ENCODE results near the gene CRYGB. TPM values are rescaled to one million over a fixed set of nuclear protein-coding genes. Genes with fewer than 3 reads are reported as not detected.

The CRYGB gene
- total RNA-seq, 1 experiment from 2014 or later, result not detected

- H3K9me2 ChIP-seq (ENCODE audit: insufficient read depth), result no peaks in the 10 kb centered on the region
- TF ChIP-seq, protein P1, sequence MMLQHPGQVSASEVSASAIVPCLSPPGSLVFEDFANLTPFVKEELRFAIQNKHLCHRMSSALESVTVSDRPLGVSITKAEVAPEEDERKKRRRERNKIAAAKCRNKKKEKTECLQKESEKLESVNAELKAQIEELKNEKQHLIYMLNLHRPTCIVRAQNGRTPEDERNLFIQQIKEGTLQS (IDR thresholded peaks at IDR 0.05), result no peak
- TF ChIP-seq POLR2A (IDR thresholded peaks at IDR 0.05; ENCODE audit: borderline replicate concordance, extremely low read depth, insufficient read depth, insufficient read length) (no peak), POLR2AphosphoS5 (IDR thresholded peaks at IDR 0.05; ENCODE audit: low read depth, low read length) (no peak), EGR1 (IDR thresholded peaks at IDR 0.05; ENCODE audit: low read depth) (no peak), SP1 (IDR thresholded peaks at IDR 0.05; ENCODE audit: low read depth) (no peak), SRF (IDR thresholded peaks at IDR 0.05; ENCODE audit: low read depth) (no peak), TCF7L2 (IDR thresholded peaks at IDR 0.05; ENCODE audit: borderline replicate concordance, extremely low read depth, insufficient read depth, insufficient read length) (no peak), CEBPB (IDR thresholded peaks at IDR 0.05; ENCODE audit: low read depth) (no peak), SIN3A (IDR thresholded peaks at IDR 0.05; ENCODE audit: low read depth) (no peak), ZNF274 (IDR thresholded peaks at IDR 0.05; ENCODE audit: low read depth, low read length) (no peak), JUND (IDR thresholded peaks at IDR 0.05) (no peak), ELF1 (IDR thresholded peaks at IDR 0.05; ENCODE audit: borderline replicate concordance, low read depth) (no peak), ZFX (IDR thresholded peaks at IDR 0.05) (no peak), RAD21 (IDR thresholded peaks at IDR 0.05; ENCODE audit: low read depth) (no peak)
- TF ChIP-seq, protein P2, sequence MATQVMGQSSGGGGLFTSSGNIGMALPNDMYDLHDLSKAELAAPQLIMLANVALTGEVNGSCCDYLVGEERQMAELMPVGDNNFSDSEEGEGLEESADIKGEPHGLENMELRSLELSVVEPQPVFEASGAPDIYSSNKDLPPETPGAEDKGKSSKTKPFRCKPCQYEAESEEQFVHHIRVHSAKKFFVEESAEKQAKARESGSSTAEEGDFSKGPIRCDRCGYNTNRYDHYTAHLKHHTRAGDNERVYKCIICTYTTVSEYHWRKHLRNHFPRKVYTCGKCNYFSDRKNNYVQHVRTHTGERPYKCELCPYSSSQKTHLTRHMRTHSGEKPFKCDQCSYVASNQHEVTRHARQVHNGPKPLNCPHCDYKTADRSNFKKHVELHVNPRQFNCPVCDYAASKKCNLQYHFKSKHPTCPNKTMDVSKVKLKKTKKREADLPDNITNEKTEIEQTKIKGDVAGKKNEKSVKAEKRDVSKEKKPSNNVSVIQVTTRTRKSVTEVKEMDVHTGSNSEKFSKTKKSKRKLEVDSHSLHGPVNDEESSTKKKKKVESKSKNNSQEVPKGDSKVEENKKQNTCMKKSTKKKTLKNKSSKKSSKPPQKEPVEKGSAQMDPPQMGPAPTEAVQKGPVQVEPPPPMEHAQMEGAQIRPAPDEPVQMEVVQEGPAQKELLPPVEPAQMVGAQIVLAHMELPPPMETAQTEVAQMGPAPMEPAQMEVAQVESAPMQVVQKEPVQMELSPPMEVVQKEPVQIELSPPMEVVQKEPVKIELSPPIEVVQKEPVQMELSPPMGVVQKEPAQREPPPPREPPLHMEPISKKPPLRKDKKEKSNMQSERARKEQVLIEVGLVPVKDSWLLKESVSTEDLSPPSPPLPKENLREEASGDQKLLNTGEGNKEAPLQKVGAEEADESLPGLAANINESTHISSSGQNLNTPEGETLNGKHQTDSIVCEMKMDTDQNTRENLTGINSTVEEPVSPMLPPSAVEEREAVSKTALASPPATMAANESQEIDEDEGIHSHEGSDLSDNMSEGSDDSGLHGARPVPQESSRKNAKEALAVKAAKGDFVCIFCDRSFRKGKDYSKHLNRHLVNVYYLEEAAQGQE (IDR thresholded peaks at IDR 0.05; ENCODE audit: low read depth), result no peak
- TF ChIP-seq, protein P3, sequence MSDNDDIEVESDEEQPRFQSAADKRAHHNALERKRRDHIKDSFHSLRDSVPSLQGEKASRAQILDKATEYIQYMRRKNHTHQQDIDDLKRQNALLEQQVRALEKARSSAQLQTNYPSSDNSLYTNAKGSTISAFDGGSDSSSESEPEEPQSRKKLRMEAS (IDR thresholded peaks at IDR 0.05), result no peak
- TF ChIP-seq, protein P4, sequence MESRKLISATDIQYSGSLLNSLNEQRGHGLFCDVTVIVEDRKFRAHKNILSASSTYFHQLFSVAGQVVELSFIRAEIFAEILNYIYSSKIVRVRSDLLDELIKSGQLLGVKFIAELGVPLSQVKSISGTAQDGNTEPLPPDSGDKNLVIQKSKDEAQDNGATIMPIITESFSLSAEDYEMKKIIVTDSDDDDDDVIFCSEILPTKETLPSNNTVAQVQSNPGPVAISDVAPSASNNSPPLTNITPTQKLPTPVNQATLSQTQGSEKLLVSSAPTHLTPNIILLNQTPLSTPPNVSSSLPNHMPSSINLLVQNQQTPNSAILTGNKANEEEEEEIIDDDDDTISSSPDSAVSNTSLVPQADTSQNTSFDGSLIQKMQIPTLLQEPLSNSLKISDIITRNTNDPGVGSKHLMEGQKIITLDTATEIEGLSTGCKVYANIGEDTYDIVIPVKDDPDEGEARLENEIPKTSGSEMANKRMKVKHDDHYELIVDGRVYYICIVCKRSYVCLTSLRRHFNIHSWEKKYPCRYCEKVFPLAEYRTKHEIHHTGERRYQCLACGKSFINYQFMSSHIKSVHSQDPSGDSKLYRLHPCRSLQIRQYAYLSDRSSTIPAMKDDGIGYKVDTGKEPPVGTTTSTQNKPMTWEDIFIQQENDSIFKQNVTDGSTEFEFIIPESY (IDR thresholded peaks at IDR 0.05; ENCODE audit: extremely low read depth, insufficient replicate concordance, low read length), result no peak
- no peaks in the 10 kb centered on the region for H3K79me2 ChIP-seq (ENCODE audit: insufficient read depth, low read length)
- no peak overlapping the region for H2AFZ ChIP-seq (ENCODE audit: low read depth, low read length, poor library complexity, severe bottlenecking)
- DNase-seq (ENCODE audit: low read depth, low spot score) (no peak), ATAC-seq (no peak)
- no peak overlapping the region for H3K9ac ChIP-seq (ENCODE audit: low read length)
- peaks cover 2 to 3% of the 10 kb centered on the region in 2 experiments; a peak in 3 of 4 replicates for H3K4me1 ChIP-seq (ENCODE audit: control insufficient read depth in 1 of 2, insufficient read depth in 2 of 2, low read length in 2 of 2)
- intact Hi-C loops (cut with micrococcal nuclease), result no loop called here
- CTCF ChIA-PET, result no interaction called here
- no peaks in the 10 kb centered on the region for H3K27me3 ChIP-seq (ENCODE audit: insufficient read depth, low read length)
- no peaks in the 10 kb centered on the region for H3K36me3 ChIP-seq (ENCODE audit: control insufficient read depth in 1 of 2, insufficient read depth in 2 of 2, low read length in 2 of 2)
- no peak overlapping the region for H3K4me2 ChIP-seq (ENCODE audit: low read length)
- H3K27ac ChIP-seq (ENCODE audit: low read depth, low read length), result no peak overlapping the region
- H3K4me3 ChIP-seq (replicated peaks in 1 of 2; ENCODE audit: low read depth in 1 of 2, low read length in 2 of 2), result no peak overlapping the region
- H3K9me3 ChIP-seq (ENCODE audit: control insufficient read depth in 1 of 2, insufficient read depth in 1 of 2, low read depth in 1 of 2, low read length in 2 of 2), result no peaks in the 10 kb centered on the region
- POLR2A ChIA-PET, result no interaction called here
- RAD21 ChIA-PET (ENCODE audit: low non-redundant PET in 1 of 2, low total read pairs in 2 of 2, uncharacterized antibody in 2 of 2, unreplicated experiment in 2 of 2), result no interaction called here
- no TSS peak for BruUV-seq (replicated peaks)
- H4K20me1 ChIP-seq (ENCODE audit: insufficient read depth), result no peaks in the 10 kb centered on the region
Observed at GRCh38 chr2:208183972-208184705, 38.2 kb upstream of the CRYGB start.
